ENCODE data around the gene NTRK1. TPM values are rescaled to one million over a fixed set of nuclear protein-coding genes. Genes with fewer than 3 reads are reported as not detected.

Gene NTRK1
- total and polyA plus RNA-seq, 2 of the 13 experiments (the other 11 are each of a cell fraction or from before 2014, with no cell fraction given): not detected

DNA sequence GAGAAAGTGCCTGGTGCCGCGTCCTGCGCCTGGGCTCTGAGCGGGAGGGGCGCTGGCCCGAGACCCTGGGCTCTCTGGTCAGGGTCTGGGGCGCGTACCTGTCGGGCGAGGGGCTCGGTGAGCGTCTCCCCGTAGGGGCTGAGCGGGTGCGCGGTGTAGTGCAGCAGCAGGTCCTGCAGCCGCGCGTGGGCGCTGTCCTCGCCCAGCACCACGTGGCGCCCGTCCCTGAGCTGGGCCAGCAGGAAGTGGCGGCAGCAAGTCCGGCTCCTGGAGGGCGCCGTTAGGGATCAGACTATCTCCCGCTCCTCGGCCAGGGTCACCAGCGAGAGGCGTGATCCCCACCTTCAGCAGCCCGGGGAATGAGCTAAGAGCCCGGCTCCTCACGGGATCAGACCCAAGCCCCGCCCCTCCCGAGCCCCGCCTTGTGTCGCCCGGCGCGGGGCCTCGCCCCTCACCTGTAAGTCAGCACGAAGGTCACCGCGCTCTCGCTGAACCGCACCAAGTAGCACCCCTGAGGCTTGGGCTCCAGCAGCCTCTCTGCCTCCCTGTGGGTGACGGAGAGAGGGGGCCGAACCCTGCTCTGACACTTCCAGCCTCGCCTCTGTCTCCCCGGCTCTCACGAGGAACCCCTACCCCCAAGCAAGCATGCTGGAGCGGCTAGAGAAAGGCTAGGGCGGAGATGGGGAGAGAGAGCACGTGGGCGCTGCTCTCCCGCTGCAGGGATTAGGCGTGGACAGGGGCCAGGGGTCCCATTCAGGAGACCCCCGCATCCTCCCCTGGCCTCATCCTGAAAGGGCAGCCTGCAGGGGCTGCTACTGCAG is 46.7 kb upstream of the NTRK1 start (continued):
- TF ChIP-seq, protein P1, sequence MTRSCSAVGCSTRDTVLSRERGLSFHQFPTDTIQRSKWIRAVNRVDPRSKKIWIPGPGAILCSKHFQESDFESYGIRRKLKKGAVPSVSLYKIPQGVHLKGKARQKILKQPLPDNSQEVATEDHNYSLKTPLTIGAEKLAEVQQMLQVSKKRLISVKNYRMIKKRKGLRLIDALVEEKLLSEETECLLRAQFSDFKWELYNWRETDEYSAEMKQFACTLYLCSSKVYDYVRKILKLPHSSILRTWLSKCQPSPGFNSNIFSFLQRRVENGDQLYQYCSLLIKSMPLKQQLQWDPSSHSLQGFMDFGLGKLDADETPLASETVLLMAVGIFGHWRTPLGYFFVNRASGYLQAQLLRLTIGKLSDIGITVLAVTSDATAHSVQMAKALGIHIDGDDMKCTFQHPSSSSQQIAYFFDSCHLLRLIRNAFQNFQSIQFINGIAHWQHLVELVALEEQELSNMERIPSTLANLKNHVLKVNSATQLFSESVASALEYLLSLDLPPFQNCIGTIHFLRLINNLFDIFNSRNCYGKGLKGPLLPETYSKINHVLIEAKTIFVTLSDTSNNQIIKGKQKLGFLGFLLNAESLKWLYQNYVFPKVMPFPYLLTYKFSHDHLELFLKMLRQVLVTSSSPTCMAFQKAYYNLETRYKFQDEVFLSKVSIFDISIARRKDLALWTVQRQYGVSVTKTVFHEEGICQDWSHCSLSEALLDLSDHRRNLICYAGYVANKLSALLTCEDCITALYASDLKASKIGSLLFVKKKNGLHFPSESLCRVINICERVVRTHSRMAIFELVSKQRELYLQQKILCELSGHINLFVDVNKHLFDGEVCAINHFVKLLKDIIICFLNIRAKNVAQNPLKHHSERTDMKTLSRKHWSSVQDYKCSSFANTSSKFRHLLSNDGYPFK (CRISPR knock-in tag; IDR thresholded peaks at IDR 0.05; ENCODE audit: borderline replicate concordance): peak; percentile 85
- TF ChIP-seq HNRNPLL (IDR thresholded peaks at IDR 0.05; ENCODE audit: low read depth, low read length, poor library complexity, severe bottlenecking): no peak
- TF ChIP-seq TGIF2 (CRISPR knock-in tag; IDR thresholded peaks at IDR 0.05): no peak
- peak; percentile 76; the same call in 1 of the 2 replicates for TF ChIP-seq ZBTB20 (CRISPR knock-in tag; IDR thresholded peaks at IDR 0.05; ENCODE audit: borderline replicate concordance, low read depth)
- peak; percentile 51; the same call in 1 of the 2 replicates for TF ChIP-seq IRX3 (CRISPR knock-in tag; IDR thresholded peaks at IDR 0.05; ENCODE audit: borderline replicate concordance, low read depth)
- no peak for TF ChIP-seq AGO1 (IDR thresholded peaks at IDR 0.05; ENCODE audit: low read depth, low read length, poor library complexity, severe bottlenecking)
- TF ChIP-seq ZNF383 (CRISPR knock-in tag; IDR thresholded peaks at IDR 0.05; ENCODE audit: borderline replicate concordance): no peak
- TF ChIP-seq SRY (CRISPR knock-in tag; IDR thresholded peaks at IDR 0.05): peak; percentile 95
- TF ChIP-seq, protein P2, sequence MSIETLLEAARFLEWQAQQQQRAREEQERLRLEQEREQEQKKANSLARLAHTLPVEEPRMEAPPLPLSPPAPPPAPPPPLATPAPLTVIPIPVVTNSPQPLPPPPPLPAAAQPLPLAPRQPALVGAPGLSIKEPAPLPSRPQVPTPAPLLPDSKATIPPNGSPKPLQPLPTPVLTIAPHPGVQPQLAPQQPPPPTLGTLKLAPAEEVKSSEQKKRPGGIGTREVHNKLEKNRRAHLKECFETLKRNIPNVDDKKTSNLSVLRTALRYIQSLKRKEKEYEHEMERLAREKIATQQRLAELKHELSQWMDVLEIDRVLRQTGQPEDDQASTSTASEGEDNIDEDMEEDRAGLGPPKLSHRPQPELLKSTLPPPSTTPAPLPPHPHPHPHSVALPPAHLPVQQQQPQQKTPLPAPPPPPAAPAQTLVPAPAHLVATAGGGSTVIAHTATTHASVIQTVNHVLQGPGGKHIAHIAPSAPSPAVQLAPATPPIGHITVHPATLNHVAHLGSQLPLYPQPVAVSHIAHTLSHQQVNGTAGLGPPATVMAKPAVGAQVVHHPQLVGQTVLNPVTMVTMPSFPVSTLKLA (IDR thresholded peaks at IDR 0.05): peak; percentile 72
- TF ChIP-seq ZSCAN20 (CRISPR knock-in tag; IDR thresholded peaks at IDR 0.05; ENCODE audit: borderline replicate concordance): no peak
- peak; percentile 35; the same call in 1 of the 2 replicates for TF ChIP-seq BHLHE40 (IDR thresholded peaks at IDR 0.05; ENCODE audit: low read length)
- TF ChIP-seq HHEX (CRISPR knock-in tag; IDR thresholded peaks at IDR 0.05): no peak
- TF ChIP-seq, protein P3, sequence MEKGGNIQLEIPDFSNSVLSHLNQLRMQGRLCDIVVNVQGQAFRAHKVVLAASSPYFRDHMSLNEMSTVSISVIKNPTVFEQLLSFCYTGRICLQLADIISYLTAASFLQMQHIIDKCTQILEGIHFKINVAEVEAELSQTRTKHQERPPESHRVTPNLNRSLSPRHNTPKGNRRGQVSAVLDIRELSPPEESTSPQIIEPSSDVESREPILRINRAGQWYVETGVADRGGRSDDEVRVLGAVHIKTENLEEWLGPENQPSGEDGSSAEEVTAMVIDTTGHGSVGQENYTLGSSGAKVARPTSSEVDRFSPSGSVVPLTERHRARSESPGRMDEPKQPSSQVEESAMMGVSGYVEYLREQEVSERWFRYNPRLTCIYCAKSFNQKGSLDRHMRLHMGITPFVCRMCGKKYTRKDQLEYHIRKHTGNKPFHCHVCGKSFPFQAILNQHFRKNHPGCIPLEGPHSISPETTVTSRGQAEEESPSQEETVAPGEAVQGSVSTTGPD (CRISPR knock-in tag; IDR thresholded peaks at IDR 0.05): no peak
- TF ChIP-seq, protein P4, sequence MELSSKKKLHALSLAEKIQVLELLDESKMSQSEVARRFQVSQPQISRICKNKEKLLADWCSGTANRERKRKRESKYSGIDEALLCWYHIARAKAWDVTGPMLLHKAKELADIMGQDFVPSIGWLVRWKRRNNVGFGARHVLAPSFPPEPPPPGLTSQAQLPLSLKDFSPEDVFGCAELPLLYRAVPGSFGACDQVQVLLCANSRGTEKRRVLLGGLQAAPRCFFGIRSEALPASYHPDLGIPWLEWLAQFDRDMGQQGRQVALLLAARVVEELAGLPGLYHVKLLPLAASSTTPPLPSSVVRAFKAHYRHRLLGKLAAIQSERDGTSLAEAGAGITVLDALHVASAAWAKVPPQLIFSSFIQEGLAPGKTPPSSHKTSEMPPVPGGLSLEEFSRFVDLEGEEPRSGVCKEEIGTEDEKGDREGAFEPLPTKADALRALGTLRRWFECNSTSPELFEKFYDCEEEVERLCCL (CRISPR knock-in tag; IDR thresholded peaks at IDR 0.05; ENCODE audit: borderline replicate concordance): no peak
- 0 out of 2 replicates have a peak, but pooled peaks have one; percentile 18 for TF ChIP-seq ZNF160 (CRISPR knock-in tag; IDR thresholded peaks at IDR 0.05)
- peak; percentile 46; the same call in 1 of the 2 replicates for TF ChIP-seq ZNF367 (CRISPR knock-in tag; IDR thresholded peaks at IDR 0.05; ENCODE audit: borderline replicate concordance)
- TF ChIP-seq, protein P5, sequence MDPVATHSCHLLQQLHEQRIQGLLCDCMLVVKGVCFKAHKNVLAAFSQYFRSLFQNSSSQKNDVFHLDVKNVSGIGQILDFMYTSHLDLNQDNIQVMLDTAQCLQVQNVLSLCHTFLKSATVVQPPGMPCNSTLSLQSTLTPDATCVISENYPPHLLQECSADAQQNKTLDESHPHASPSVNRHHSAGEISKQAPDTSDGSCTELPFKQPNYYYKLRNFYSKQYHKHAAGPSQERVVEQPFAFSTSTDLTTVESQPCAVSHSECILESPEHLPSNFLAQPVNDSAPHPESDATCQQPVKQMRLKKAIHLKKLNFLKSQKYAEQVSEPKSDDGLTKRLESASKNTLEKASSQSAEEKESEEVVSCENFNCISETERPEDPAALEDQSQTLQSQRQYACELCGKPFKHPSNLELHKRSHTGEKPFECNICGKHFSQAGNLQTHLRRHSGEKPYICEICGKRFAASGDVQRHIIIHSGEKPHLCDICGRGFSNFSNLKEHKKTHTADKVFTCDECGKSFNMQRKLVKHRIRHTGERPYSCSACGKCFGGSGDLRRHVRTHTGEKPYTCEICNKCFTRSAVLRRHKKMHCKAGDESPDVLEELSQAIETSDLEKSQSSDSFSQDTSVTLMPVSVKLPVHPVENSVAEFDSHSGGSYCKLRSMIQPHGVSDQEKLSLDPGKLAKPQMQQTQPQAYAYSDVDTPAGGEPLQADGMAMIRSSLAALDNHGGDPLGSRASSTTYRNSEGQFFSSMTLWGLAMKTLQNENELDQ (CRISPR knock-in tag; IDR thresholded peaks at IDR 0.05; ENCODE audit: borderline replicate concordance): peak; percentile 18; the same call in 1 of the 2 replicates
- 0 out of 2 replicates have a peak, but pooled peaks have one; percentile 51 for TF ChIP-seq RCOR2 (CRISPR knock-in tag; IDR thresholded peaks at IDR 0.05)

Data from HepG2 (cell line).